ENCODE measurements around the gene STARD5. TPM values are rescaled to one million over a fixed set of nuclear protein-coding genes. Genes with fewer than 3 reads are reported as not detected.

The STARD5 gene
- total RNA-seq, 1 donor from 2014 or later = 3.1 TPM

DNA sequence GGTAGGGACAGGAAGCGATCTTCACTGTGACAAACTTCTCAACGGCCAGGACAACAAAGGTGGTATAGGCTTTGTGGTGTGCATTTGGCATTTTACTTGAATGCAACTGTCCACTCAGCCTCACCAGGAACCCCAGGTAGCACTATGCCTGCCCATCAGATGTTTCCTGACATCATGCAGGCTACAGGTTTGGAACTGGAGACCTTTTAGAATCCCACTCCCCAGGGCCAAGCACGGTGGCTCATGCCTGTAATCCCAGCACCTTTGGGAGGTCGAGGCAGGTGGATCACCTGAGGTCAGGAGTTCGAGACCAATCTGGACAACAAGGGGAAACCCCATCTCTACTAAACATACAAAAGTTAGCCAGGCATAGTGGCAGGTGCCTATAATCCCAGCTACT, 9.6 kb downstream of the STARD5 start:
- DNase-seq = no peak
- Mint-ChIP-seq H3K4me3 (ENCODE audit: unreplicated experiment) (no peak overlapping the region), H3K27me3 (ENCODE audit: unreplicated experiment) (peaks cover 4% of the 10 kb centered on the region), H3K27ac (ENCODE audit: unreplicated experiment) (no peak overlapping the region), H3K36me3 (ENCODE audit: unreplicated experiment) (peaks cover 4% of the 10 kb centered on the region), H3K4me1 (ENCODE audit: low read depth, unreplicated experiment) (no peaks in the 10 kb centered on the region), H3K9me3 (ENCODE audit: unreplicated experiment) (peaks cover 5% of the 10 kb centered on the region)
- TF ChIP-seq, protein P1, sequence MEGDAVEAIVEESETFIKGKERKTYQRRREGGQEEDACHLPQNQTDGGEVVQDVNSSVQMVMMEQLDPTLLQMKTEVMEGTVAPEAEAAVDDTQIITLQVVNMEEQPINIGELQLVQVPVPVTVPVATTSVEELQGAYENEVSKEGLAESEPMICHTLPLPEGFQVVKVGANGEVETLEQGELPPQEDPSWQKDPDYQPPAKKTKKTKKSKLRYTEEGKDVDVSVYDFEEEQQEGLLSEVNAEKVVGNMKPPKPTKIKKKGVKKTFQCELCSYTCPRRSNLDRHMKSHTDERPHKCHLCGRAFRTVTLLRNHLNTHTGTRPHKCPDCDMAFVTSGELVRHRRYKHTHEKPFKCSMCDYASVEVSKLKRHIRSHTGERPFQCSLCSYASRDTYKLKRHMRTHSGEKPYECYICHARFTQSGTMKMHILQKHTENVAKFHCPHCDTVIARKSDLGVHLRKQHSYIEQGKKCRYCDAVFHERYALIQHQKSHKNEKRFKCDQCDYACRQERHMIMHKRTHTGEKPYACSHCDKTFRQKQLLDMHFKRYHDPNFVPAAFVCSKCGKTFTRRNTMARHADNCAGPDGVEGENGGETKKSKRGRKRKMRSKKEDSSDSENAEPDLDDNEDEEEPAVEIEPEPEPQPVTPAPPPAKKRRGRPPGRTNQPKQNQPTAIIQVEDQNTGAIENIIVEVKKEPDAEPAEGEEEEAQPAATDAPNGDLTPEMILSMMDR (IDR thresholded peaks at IDR 0.05; ENCODE audit: partially characterized antibody, unreplicated experiment) = no peak

DNA sequence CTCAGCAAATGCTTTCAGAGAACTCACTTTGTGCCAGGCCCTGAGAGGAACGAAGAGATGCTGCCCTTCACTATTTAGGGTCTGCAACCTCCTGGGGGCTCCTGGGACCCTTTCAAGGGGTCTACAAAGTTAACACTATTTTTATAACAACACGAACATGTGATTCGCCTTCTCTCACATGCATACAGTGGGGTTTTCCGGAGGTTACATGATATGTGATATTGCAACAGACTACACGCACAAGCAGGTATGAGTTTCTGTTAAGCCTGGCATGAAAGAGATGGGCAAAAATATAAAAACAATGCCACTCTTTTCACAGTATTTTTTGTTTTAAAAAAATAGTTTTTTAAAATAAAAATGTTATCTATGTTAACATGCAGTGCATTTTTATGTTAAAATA, 10.3 kb downstream of the STARD5 start:
- Mint-ChIP-seq H3K4me1 (ENCODE audit: low read depth, unreplicated experiment) (no peaks in the 10 kb centered on the region), H3K36me3 (ENCODE audit: unreplicated experiment) (peaks cover 4% of the 10 kb centered on the region), H3K4me3 (ENCODE audit: unreplicated experiment) (no peak overlapping the region), H3K9me3 (ENCODE audit: unreplicated experiment) (peaks cover 5% of the 10 kb centered on the region), H3K27me3 (ENCODE audit: unreplicated experiment) (peaks cover 4% of the 10 kb centered on the region), H3K27ac (ENCODE audit: unreplicated experiment) (no peak overlapping the region)
- DNase-seq = no peak
- TF ChIP-seq, protein P1 (IDR thresholded peaks at IDR 0.05; ENCODE audit: partially characterized antibody, unreplicated experiment) = no peak

DNA sequence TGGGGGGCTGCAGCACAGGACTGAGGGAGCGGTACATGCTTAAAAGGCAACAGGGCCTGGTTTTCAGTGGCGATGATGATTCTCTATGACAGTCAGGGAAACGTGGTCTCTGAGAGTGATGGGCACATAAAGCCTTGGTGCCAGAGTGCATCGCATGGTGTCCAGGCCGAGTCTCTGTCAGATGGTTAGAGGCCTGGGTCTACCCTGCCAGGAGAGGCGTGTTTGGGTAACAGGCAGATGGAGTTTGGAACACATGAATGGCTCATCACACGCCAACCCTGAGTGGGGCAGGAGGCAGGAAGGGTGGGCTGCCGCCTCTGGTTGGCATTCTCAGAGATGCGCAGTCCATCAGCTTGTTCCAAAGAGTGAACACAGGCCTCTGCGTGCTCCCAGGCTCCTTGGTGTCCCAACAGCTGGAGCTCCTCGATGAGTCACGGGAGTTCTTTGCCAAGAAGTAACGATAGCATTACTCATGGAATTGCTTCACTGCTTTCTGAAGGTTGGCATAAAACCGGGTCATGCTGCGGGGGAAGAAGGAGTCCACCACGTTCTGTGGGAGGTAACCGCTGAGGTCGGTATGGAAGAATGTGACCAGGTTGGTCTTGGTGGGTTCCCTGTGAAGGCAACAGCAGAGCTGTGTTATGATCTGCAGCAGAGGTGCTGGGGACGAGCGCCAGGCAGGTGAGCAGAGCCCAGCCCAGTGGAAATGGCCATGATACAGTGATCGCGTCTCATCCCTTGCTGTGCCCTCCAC, 11.0 kb downstream of the STARD5 start:
- TF ChIP-seq, protein P1 (IDR thresholded peaks at IDR 0.05; ENCODE audit: partially characterized antibody, unreplicated experiment) = no peak
- Mint-ChIP-seq H3K4me3 (ENCODE audit: unreplicated experiment) (no peak overlapping the region), H3K4me1 (ENCODE audit: low read depth, unreplicated experiment) (no peaks in the 10 kb centered on the region), H3K9me3 (ENCODE audit: unreplicated experiment) (peaks cover 3% of the 10 kb centered on the region), H3K27ac (ENCODE audit: unreplicated experiment) (no peak overlapping the region), H3K36me3 (ENCODE audit: unreplicated experiment) (peaks cover 4% of the 10 kb centered on the region), H3K27me3 (ENCODE audit: unreplicated experiment) (peaks cover 4% of the 10 kb centered on the region)
- no peak for DNase-seq

DNA sequence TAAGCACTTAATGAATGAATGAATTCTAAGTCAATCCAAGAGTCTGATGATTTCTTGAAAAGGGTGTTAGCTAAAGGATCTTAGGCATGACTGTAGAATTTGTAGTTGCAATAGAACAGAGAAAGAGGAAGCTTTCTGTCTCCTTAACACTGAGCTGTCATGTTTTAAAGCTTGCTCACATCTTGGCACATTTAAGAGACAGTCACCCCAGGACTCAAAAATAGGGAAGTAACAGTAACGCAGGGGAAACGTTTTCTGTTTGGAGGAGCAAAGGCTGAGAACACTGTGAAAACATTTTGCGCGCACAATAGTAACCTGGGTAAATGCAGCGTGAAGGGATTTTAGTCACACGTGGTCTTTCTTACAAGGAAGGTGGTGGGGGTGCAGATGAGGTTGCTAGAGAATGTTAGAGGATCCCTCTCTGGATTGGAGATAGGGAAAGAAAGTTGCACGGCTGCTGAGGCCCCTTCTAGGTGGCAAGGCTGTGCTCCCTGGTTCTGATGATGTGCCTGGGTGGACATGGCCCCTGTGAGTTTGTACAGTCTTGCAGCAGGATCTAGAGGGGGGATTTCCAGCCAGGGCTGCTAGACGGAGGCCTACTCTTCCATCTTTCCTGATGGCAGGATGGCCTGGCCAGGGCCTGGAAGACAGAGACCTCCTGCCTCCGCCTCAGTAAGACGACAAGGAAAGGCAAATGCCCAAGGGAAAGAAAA, 12.0 kb downstream of the STARD5 start:
- Mint-ChIP-seq H3K9me3 (ENCODE audit: unreplicated experiment) (peaks cover 3% of the 10 kb centered on the region), H3K4me3 (ENCODE audit: unreplicated experiment) (no peak overlapping the region), H3K36me3 (ENCODE audit: unreplicated experiment) (peaks cover 4% of the 10 kb centered on the region), H3K27me3 (ENCODE audit: unreplicated experiment) (peaks cover 4% of the 10 kb centered on the region), H3K4me1 (ENCODE audit: low read depth, unreplicated experiment) (no peaks in the 10 kb centered on the region), H3K27ac (ENCODE audit: unreplicated experiment) (no peak overlapping the region)
- no peak for DNase-seq
- TF ChIP-seq, protein P1 (IDR thresholded peaks at IDR 0.05; ENCODE audit: partially characterized antibody, unreplicated experiment) = no peak

DNA sequence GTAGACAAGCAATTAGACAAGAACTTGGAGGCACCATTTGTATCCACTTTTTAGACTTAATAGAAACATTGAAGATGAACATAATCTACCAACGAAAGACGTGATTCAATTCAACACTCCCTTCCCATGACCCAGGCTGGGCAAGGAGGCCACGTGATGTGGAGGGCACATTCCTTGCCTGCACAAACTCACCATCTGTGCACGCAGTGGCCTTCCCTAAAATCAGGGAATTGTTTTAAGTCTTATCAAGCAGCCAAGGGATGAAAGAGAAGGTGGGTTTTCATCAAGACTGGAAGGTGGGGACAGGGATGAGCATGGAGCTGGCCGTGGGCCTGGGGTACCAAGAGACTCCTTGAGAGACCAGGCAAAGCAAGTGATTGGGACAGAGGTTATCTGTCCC, 13.5 kb downstream of the STARD5 start:
- H3K36me3 Mint-ChIP-seq (ENCODE audit: unreplicated experiment) = no peaks in the 10 kb centered on the region
- no peak for DNase-seq
- TF ChIP-seq, protein P1 (IDR thresholded peaks at IDR 0.05; ENCODE audit: partially characterized antibody, unreplicated experiment) = no peak

More for the DNA sequence above, 13.5 kb downstream of the STARD5 start:
- Mint-ChIP-seq H3K4me3 (ENCODE audit: unreplicated experiment) (no peak overlapping the region), H3K9me3 (ENCODE audit: unreplicated experiment) (peaks cover 2% of the 10 kb centered on the region), H3K4me1 (ENCODE audit: low read depth, unreplicated experiment) (no peaks in the 10 kb centered on the region), H3K27ac (ENCODE audit: unreplicated experiment) (no peak overlapping the region), H3K27me3 (ENCODE audit: unreplicated experiment) (peaks cover 2% of the 10 kb centered on the region)

Measured in glutamatergic neuron (in vitro differentiated cells).